NCI-H2196 treated with DMSO at 0.1 percent for 48 hours (cell line): ENCODE data around the gene RTN4IP1.
"Not testable (repeated sequence)": the region's sequence is repeated elsewhere in the genome, so short reads cannot be mapped to it uniquely, and the experiment has no call there.

Source experiments
- DNase-seq: peaks from one replicate; lab custom pipeline; 2025; ENCODE audit not compliant: unreplicated experiment; lab: John Stamatoyannopoulos, UW

RTN4IP1 gene

GRCh38 chr6:106628658-106629102 is 618 bp downstream of the RTN4IP1 start:
- no peak for DNase-seq

DNA sequence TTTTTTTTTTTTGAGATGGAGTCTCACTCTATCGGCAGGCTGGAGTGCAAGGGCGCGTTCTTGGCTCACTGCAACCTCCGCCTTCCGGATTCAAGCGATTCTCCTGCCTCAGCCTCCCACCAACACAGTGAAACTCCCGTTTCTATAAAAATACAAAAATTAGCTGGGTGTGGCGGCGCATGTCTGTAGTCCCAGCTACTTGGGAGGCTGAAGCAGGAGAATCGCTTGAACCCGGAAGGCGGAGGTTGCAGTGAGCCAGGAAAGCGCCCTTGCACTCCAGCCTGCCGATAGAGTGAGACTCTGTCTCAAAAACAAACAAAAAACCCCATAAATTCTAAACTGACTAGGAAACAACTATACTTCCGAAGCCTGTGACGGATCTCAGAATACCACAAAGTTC is 1.5 kb downstream of the RTN4IP1 start:
- not testable (repeated sequence) for DNase-seq

DNA sequence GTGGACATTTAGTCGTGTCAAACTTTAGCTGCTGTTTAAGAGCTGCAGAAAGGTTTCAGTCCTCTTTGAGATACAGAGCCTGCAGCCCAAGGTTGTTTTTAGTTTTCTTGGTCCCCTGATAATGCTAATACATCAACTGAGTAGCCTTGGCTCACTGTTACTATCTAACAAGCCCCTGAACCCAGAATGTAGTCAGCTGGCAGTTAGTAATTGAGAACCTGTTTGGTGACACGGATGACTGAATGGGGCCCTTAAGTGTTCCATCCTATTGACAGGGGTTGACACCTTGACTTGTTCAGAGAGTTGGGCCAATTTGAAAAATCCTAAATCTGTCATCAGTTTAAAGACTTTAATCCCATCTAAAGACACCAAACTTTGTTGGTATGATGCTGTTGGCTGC is 2.8 kb downstream of the RTN4IP1 start:
- DNase-seq, result no peak

DNA sequence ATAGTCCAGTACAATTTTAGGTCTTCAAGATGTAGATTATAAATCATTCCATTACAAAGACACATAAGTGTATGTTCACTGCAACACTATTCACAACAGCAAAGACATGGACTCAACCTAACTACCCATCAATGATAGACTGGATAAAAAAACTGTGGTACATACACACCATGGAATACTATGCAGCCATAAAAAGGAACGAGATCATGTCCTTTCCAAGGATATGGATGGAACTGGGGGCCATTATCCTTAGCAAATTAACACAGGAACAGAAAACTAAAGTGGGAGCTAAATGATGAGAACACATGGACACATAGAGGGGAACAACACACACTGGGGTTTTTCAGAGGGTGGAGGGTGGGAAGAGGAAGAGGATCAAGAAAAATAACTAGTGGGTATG is 6.3 kb downstream of the RTN4IP1 start:
- no peak for DNase-seq

DNA sequence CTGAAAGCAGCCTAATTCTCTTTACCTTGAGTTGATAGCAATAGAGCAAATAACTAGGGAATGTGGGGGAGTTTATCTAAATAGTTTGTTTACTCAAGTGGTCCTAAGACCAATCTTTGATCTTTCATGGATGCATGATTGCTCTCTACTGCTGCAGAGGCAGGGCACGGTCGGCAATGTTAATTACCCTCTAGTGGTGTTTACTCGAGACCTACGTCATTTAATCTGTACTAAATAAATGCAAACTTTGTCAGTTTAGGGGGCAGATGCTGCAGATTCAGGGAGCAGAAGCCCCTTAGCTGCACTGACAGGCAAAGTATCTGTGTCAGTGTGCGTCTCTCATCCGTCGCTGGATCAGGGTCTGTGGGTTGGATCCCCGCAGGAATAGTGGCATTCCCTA is 6.9 kb downstream of the RTN4IP1 start:
- DNase-seq, result no peak

DNA sequence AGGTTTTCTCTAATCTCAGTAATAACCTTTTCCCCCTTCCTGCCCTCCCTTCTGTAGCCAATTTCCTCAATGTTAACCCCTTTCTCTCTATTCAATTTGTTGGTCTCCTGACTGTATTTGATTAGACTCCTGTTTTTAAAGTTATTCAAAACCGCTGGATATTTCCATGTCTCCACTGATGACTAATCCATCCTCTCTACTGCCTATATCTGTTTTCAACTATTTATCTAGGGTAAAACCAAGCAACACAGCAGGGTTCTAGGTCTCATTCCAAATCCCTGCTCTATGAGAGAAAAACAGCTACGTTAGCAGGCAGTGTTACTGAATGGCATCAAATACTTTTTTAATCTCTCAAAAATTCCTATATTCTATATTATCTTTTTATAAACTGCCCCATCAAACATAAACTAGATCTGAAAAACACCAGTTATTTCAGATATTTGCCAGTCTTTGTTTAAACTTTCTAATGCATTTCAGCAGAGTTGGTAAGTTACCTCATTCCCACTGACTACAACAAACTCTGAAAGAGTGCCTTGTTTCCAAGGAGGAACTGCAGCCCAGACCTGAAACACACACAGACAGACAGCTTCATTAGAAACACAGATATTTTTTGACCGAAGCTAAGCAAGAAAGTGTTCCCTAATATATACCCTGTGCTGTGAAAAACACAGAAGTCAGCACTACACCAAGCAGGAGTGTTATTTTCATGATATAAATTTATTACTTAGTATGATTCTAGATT is 8.2 kb downstream of the RTN4IP1 start:
- no peak for DNase-seq

- no peak for DNase-seq
Measured at GRCh38 chr6:106619223-106619622, 10.1 kb downstream of the RTN4IP1 start.

DNA sequence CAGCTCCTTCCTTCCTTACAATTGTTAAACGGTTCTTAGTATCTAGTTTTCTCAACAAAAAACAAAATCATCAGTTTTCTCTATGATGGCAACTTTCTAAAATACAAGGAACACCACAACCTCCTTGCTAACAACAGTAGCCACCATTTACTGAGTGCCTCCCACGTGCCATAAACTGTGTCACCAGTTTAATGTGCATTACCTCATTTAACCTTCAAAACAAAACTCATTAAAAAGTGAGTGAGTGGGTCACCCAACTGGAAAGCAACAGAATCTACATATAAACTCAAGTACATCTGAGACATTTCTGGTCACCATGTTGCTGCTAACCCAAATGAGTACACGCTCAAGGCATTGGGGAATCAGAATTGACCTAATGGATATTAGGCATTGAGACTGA is 11.0 kb downstream of the RTN4IP1 start:
- DNase-seq, result no peak

DNA sequence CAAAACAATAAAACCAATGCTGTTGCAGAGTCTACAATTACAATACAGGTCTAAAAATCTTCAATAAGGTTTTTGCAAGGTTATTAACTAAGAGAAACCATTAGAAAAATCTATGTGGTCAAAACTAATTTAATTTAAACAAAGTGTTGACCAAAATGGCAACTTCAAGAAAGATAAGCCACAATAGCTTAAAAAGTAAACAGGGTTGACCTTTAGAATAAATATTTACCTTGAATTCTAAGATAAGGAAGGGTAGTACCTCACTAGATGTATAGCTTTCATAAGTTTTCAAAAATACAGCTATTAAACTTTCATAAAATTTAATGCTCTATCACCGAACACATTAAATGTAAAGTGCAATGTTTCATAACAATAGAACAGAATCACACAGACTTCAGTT is 11.4 kb downstream of the RTN4IP1 start:
- no peak for DNase-seq

GRCh38 chr6:106617302-106617701 is 12.0 kb downstream of the RTN4IP1 start:
- DNase-seq, result no peak

GRCh38 chr6:106614592-106615257 is 14.6 kb downstream of the RTN4IP1 start:
- DNase-seq, result no peak

GRCh38 chr6:106614166-106614565 is 15.1 kb downstream of the RTN4IP1 start:
- no peak for DNase-seq

GRCh38 chr6:106613590-106613989 is 15.7 kb downstream of the RTN4IP1 start:
- no peak for DNase-seq

DNA sequence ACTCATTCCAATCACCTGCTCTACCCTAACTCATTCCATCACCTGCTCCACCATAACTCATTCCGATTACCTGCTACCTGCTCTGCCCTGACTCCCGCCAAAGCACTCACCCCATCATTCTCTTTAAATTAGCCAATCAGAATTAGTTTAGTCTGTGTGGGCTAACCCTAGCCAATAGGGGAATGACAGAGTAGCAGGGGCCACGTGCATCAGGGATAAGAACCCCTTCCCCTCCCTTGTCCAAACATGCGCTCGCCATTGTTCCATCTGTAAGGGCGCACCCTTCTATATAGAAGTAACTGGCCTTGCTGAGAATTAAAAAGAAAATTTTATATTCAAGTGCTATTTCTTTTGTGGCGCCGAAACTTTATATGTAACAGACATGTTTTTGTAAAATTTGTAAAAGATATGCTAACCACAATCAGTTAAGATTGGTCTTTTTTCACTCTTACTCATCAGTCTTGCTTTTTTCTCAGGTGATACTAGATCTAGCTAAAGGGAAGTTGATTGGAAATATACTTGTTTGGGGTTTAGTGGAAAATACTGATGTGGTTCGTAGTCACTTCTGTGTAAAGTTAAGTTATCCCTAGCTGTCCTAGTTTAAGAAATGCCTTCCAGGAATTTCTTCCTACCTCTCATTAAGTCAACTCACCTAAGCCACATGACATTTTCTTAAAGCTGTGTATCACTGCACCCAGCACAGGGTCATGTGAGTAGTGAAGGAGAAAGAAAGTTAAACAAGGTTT is 16.5 kb downstream of the RTN4IP1 start:
- DNase-seq, result no peak

DNA sequence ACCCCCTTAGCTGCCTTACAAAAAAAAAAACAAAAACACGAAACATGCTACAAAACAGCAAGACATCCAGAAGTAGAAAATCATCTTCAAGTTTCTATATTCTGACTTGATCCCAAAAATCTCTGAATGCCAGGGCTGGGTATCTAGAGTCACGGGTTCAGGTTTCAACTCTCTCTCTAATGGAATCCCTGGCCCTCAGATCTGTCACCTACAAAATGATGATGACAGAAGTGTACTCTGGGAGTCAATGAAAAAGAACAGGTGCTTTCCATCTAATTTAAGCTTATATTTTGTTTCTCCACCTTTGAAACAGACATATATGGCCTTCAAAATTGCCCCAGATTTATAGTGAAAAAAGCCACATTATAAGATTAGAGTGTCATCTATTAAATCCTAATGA is 18.3 kb downstream of the RTN4IP1 start:
- no peak for DNase-seq

DNA sequence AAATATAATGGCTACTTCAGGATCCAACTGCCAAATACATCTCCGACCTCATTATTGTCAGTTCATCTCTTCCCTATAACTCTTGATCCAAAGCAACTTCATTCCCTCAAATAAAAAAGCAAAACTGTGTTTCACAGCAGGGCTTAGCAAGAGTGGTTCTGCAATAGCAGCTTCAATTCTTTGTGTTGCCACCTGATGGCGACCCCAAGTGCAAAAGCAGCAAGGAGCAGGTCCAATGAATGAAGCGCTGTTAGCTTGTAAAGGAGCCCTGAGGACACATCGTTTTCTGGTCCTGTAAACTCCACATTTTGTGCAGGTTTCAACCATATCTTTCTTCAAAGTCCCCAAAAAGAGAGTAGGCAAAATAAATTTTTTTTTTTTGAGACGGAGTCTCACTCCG is 19.6 kb downstream of the RTN4IP1 start:
- DNase-seq, result peak; percentile 28

GRCh38 chr6:106608080-106608668 is 21.1 kb downstream of the RTN4IP1 start:
- DNase-seq, result no peak

GRCh38 chr6:106600329-106600728 is 29.0 kb downstream of the RTN4IP1 start:
- no peak for DNase-seq

DNA sequence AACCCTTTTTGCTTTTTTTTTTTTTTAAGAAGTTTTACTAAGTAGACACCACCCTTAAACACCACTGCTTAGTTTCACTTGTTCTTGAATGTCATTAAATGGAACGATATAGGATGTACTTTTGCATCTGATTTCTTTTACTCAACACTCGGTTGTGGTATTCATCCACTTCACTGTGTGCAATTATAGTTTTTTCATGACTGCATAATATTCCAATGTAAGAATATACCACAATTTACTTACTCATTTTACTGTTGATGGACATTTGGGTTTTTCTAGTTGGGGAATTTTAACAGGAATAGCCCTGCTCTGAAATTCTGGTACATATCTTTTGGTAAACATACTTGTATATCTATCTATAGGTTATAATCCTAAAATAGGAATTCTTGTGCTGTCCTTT is 29.9 kb downstream of the RTN4IP1 start:
- no peak for DNase-seq

- DNase-seq, result no peak
Measured at GRCh38 chr6:106591111-106591825, 38.0 kb downstream of the RTN4IP1 start.

DNA sequence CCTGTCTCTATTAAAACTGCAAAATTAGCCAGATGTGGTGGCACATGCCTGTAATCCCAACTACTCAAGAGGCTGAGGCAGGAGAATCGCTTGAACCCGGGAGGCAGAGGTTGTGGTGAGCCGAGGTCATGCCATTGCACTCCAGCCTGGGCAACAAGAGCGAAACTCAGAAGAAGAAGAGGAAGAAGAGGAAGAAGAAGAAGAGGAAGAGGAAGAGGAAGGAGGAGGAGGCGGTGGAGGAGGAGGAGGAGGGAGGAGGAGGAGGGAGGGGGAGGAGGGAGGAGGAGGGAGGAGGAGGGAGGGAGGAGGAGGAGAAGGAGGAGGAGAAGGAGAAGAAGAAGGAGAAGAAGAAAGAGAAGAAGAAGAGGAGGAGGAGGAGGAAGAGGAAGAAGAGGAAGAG is 40.4 kb downstream of the RTN4IP1 start:
- not testable (repeated sequence) for DNase-seq
